Activated CD8-positive, alpha-beta memory T cell treated with anti-CD3 and anti-CD28 coated beads, Interleukin-2, amount 50 U/mL, for 4 hours (primary cell): Measurements from ENCODE around the gene AHSG.
A peak's percentile ranks its signal among the peaks of the same experiment; 100 is the strongest.

Source experiments
- DNase-seq: peaks from one replicate; pipeline ENCODE4 v3.0.0-alpha.2; 2020

The AHSG gene

GRCh38 chr3:186593862-186594261 lies 19.0 kb upstream of the AHSG start:
- no peak for DNase-seq

DNA sequence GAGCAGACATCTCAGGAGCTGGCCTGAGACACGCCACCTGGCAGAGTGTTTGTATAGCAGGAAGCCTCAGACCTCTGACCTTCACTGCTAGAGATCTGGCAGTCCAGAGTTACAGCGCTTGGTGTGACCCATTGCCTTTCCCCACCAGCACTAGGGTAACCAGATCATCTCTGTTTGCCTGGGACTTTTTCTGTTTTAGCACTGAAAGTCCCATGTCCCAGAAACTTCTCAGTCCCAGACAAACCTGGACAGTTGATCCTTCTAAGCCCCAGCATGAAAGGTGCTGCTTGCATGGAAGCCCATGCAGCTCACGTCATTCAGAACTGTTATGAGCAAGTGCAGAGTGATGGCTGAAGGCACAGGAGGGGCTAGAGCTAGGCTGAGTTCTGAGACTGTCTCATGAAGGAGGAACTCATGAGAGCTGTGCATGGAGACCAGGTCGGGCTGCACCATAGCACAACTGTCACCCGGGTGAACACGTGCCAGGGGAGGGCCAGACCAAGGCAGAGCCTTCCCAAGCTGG lies 18.2 kb upstream of the AHSG start:
- DNase-seq: no peak

GRCh38 chr3:186596568-186597287 lies 16.1 kb upstream of the AHSG start:
- DNase-seq: no peak

DNA sequence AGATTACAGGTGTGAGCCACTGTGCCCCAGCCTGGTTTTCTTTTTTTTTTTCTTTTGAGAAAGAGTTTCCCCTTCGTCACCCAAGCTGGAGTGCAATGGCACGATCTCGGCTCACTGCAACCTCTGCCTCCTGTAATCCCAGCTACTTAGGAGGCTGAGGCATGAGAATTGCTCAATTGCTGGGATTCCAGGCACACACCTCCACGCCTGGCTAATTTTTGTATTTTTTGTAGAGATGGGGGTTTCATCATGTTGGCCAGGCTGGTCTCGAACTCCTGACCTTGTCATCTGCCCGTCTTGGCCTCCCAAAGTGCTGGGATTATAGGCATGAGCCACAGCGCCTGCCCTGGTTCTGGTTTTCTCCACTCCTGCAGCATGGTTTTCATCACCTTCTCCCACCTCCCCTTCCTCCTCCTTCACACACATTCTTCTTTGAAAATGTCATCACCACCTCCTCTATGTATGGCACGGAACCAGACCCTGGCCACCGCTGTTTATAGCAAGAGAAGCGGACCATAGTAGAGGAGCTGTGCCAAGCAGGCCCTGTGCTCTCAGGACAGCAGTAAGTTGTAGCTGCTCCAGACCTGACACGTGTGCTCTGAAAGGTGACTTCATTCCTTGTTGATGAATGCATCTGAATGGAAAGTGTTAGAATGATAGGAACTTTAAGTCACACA lies 14.6 kb upstream of the AHSG start:
- no peak for DNase-seq

DNA sequence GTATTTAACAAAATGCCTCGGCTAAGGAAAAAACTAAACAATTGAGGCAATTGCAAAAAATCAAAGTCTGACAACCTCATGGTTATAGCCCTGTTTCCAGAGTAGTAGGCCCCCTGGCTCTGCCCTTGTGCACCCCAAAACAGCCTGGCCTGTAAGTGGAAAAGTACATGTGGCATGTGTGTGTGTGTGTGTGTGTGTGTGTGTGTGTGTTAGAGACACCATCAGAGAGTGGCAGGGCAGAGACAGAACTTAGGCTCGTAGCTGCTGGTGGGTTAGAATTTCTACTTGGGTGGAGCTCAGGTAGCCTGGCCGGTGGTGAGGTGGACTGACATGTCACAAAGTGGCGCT lies 14.1 kb upstream of the AHSG start:
- DNase-seq: no peak

DNA sequence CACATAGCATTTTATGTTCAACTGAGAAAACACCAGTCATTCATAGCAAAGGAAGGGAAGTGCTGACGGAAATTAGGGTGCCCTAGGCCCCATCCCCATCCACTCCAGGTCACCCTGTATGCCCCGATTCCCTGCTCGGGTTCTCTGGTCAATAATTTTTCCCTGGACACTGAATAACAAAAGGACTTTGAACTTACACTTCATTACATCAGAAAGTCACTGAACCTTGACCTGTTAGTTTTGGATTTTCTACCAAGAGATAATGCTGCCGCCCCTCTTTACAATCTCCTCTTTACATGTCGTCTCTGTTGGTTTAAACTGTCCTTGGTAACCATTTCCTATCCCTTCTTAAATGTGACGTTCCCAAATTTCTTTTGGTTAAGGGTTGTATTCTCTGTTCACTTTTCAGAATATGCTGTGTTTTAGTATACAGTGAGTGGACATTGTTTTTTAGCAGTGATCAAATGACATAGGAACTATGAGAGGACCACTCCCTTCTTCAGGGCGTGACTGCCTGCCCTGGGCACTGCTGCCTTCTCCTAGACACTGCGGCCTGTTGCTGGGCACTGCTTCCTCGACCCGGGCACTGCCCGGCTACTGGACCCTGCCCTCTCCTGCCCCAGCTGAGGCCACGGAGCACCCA lies 13.6 kb upstream of the AHSG start:
- DNase-seq: no peak

- no peak for DNase-seq
These were observed 13.1 kb upstream of the AHSG start for GRCh38 chr3:186599785-186600166.

DNA sequence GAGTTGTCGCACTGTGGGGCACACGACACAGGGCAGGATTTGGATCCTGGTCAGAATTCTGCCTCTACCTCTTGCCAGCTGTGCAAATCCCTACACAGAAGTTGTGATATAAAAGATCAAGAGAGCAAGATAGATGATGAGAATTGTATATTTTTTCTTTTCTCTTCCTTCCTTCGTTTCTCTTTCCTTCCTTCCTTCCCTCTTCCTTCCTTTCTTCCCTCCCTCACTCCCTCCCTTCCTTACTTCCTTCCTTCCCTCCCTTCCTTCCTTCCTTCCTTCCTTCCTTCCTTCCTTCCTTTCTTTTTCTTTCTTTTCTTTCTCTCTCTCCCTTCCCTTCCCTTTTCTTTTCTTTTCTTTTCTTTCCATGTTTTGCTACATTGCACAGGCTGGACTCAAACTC lies 12.0 kb upstream of the AHSG start:
- DNase-seq: no peak

- no peak for DNase-seq
These were observed 9.7 kb upstream of the AHSG start for GRCh38 chr3:186603159-186603558.

GRCh38 chr3:186605078-186605477 lies 7.8 kb upstream of the AHSG start:
- no peak for DNase-seq

DNA sequence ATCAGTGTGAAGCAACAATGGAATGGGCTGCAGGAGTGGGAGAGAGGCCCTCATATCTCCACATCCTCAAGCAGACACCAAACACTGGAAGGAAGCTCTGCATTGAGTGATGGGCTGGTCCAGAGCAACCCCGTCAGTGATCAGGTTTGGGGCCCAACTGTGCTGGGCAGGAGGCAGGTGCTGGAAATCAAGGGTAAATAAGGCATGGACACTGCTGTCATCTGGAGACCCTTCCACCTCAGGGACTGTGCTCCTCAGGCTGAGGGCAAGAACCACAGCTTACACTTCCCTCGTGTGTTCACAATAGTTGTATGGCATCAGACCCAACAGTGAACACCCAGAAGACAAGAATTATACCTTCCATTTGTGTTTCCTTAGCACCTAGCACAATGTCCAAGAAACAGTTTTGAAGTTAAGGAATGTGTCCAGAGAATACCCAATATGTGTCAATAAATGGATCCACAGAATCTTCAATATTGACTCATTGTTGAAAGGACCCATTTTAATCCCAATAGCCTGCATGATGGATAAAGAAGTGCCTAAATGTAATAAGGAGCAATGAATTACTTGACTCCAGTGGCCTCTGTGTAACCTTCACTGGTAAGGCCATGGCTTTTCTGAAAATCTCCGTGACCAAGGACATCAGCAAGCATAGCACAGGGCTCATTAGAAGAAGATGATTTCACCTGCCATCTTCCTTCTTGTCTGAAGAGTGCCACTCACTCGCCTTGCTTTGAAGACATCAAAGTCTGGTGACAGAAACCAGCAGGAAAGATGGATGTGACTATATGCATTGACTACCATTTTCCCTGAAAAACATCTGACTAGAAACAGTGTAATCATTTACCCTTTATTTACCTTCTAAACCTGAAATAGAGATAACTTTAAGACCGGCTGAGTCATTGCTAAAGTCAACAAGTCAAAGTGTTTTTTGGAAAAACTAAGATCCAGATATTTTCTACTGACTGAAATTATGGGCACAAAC lies 7.0 kb upstream of the AHSG start:
- DNase-seq: no peak

DNA sequence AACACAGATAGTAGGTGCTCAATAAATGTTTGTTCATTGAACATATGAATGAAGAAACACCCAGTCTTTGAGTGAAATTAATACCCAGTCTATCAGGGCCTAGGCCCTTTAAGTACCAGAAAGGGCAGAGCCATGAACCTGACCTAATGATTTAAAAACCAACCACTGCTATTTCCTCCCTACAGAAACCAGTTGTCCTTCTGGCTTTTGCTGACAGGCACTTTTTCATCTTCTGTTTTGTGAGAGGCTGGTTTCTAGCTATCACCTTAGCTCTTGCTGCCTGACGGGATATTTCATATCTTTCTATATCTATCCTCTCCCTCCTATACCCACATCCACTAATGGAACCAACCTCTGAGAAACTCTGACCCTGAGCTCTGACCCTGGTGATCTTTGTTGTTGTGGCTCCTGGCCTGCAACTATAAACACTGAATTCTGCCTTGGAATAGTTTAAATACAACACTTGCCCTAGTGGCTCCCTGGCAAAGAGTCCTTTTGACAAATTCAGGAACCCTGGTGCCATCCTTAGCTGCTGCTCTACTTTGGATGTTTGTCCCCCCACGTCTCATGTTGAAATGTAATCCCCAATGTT lies 4.1 kb upstream of the AHSG start:
- DNase-seq: no peak

DNA sequence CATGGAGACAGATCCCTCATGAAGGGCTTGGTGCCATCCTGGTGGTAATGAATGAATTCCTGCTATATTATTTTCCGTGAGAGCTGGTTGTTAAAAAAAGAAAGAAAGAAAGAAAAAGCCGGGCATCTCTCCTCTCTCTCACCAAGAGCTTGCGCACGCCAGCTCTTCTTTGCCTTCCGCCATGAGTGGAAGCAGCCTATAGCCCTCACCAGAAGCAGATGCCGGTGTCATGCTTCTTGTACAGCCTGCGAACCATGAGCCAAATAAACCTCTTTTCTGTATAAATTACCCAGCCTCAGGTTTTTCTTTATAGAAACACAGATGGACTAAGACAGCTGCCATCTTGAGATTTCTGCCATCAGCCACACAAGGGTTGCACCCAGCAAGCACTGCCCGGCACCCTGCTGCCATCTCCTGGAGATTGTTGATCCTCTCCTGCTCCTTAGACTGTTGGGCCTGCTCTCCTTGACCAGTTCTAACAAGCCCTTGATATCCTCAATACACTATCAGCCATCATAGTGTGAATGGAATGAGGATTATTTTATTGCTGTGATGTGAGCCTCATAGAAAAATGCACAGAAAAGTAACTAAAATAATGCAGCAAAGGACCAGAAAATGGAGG lies 3.5 kb upstream of the AHSG start:
- DNase-seq: no peak

DNA sequence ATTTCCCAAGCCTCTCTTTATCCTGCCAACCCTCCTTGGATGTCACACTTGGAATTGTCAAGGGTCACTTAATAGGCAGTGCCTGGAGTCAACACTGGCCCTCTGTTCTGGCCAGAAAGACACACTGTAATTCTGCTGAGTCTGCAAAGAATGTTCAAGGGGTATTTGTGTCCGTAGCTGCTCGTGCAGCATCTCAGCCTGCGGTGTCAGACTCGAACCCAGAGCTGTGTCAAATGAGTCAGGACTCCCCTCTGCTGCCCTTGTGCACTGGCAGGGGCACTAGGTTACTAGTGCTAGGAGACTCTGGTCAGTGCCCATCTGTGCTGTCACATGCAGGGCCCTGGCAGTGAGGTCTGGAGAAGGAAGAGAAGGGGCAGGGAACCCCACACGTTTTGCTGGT lies 795 bp upstream of the AHSG start:
- DNase-seq: no peak

DNA sequence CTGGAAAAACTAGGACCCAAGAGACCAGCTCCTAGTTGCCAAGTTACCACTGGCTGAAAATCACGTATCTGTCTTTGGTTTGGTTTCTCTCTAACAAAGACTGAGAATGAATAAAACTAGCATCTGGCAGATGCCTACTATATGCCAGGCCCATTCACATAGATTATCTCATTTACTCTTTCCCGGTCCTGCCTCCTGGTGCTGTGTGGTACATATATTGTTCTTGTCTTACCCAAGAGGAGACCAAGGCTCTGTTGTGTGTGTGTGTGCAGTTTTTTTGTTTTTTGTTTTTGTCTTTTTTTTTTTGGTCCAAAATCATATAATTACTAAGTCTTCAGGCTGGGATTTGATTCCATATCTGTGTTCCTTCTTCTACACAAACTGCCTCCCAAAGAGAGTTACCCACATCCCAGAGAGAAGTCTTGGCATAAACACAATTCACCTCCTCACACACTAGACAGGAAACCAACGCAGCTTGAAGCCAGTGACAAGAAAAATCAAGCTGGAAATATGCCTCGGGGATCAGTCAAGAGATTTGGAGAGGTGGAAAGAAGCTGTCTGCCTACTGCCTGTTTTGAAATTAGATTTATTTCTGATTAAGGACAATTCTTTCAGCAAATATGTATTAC lies 891 bp downstream of the AHSG start:
- no peak for DNase-seq

DNA sequence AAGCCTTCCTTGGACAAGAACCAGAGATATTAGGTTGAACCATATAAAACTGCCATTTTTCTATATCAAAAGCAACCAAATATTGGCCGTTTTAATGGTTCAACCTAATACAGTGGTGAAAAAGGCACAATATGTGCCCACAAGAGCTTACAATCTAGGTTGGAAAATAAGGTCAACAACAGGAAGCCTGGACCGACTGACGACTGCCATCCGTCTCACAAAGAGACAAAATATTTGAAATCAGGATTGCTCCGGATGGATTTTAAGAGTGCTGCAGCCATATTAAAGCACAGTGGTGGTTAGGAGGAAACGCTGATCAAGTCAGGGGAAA lies 1.4 kb downstream of the AHSG start:
- no peak for DNase-seq

DNA sequence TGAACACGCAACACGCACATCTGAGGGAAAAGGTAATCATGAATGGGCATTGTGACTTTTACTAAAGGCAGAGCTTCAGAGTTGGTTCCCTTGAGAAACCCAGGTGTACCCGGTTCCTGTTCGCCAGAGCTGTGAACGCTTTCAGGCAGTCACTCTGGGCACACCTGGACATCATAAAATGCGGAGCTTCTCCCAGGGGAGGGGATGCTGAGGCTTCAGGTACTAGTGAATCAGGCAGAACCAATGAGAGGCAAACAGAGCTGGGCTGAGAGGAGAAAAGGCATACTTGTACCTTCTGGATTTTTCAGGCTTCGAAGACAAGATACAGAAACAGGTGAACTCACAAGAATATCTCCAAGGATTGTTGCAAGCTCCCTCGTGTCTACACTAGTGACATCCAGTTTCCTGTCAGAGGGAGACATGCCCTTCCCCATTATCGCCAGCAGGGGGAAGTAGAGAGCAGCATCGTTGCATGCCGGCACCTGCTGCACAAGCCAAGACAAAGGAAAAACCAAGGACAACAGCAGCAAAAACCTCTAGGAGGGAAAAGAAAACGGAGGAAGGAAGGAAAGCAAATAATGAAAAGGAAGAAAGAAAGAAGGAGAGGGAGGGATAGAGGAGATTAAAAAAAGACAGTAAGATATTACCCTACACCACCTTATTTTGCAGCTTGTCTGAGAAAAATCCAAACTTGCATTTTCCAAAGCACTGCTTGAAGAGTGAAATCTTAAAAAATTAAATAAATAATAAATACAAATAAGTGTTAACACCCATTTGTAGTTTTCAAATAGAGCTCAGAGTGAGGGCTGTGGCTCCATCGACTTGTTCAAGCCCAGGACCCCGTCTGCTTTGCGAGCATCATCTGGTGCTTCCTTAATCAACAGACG lies 2.0 kb downstream of the AHSG start:
- DNase-seq: peak; percentile 74

DNA sequence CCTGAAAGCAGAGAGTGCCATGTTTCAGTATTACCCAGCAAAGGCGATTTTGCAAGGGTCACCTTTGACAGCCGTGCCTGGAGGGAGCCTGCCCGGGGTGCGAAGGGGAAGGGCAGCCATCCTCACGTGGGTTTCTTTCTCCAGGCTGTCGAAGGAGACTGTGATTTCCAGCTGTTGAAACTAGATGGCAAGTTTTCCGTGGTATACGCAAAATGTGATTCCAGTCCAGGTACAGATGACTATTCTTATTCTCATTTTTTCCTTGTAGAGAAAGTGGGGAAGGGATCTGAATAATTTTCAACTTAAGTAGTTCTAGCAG lies 3.4 kb downstream of the AHSG start:
- DNase-seq: no peak

DNA sequence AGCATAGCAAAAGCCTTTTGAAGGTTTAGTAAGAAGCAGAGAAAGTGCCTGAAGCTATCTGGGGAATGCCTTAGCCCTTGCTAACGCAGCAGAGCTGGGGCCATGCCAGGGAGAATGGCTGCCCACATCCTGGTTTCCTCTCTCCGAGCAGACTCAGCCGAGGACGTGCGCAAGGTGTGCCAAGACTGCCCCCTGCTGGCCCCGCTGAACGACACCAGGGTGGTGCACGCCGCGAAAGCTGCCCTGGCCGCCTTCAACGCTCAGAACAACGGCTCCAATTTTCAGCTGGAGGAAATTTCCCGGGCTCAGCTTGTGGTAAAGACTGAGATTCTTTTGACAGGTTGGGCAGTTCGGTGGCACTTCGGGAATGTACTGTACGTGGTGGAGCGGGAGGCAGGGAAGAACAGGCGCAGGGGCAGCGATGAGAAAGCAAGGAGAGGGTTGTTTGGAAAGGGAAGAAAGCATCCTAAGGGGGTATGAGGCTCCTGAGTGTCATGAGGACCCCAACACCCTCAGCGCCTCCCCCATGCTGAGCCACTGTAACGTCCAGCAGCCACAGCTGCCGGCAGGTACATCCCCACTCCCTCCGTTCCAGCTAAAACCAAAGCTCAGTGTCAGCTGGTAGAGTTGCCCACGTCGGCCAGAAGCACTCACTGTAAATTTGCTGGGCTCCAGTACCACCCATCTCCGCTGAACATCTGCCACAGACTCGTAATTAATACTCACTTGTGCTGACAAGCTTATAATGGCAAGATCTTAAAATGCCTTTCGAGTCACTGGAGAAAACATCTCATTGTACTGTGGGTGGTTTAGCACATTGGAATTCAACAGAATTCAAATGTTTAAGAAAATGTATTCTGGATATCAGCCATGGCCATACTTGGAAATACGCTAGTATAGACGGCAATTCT lies 4.4 kb downstream of the AHSG start:
- peak; percentile 81 for DNase-seq
